Heart left ventricle (tissue), 13 donors: ENCODE results near the gene CLTB.

Experiments used
- POLR2A ChIP-seq, 2 donors: fragments of 450-650 bp; IDR thresholded peaks; one replicate each; pipeline ENCODE4 v1.6.1; 2017; ENCODE audit warnings: antibody characterized with exemption in 2 of 2, mild to moderate bottlenecking in 2 of 2, moderate library complexity in 2 of 2
- TF ChIP-seq, protein P1 (sequence below), 12 donors: fragments of 200-600 bp; sonication (generic) in 4 of 12; IDR thresholded peaks; one replicate each; pipeline versions ENCODE4 v1.5.0 to v1.8.0; 2018 to 2022; ENCODE audit warnings: antibody characterized with exemption in 12 of 12, mild to moderate bottlenecking in 5 of 12
- donor health status: ischemic (EF 13 %, LVEDD 7.1; RV severe dilation, severe dysfunction).
- donor health status: DM: no; HTN: yes; CAD: no.
- donor health status: DM: no; HTN: no; CAD: no.
- donor health status: ischemic (EF 25% LVEDD 6.9; RV normal size, moderate dysfunction).
- donor health status: ischemic (EF 25% LVEDD 5.7; RV mildly dilated, moderate dysfunction).
- donor health status: ischemic (EF 35%, LVEDD 5.7; RV mildly dilated, moderate dysfunction).
- donor health status: nonischemic (EF 11% LVEDD 7.7; RV severe dilation, severe dysfunction).
- donor health status: DM: yes; HTN: yes; CAD: no.
- donor health status: PGD.
- donor health status: ischemic (EF 29% LVEDD 5.4; RV normal size, mild dysfunction).
- donor health status: nonischemic (EF 23%, LVEDD 6.1; RV moderate dilation, normal function).

GRCh38 chr5:176463113-176463764, 46.9 kb upstream of the CLTB start:
- TF ChIP-seq POLR2A (IDR thresholded peaks at IDR 0.05), result no peak
- TF ChIP-seq, protein P1, sequence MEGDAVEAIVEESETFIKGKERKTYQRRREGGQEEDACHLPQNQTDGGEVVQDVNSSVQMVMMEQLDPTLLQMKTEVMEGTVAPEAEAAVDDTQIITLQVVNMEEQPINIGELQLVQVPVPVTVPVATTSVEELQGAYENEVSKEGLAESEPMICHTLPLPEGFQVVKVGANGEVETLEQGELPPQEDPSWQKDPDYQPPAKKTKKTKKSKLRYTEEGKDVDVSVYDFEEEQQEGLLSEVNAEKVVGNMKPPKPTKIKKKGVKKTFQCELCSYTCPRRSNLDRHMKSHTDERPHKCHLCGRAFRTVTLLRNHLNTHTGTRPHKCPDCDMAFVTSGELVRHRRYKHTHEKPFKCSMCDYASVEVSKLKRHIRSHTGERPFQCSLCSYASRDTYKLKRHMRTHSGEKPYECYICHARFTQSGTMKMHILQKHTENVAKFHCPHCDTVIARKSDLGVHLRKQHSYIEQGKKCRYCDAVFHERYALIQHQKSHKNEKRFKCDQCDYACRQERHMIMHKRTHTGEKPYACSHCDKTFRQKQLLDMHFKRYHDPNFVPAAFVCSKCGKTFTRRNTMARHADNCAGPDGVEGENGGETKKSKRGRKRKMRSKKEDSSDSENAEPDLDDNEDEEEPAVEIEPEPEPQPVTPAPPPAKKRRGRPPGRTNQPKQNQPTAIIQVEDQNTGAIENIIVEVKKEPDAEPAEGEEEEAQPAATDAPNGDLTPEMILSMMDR (IDR thresholded peaks at IDR 0.05), result no peak
